GM12874 (cell line): ENCODE measurements around the gene SPON2.

Experiments
- CTCF ChIP-seq: IDR thresholded peaks from 2 replicates; pipeline ENCODE4 v1.5.1; 2011; ENCODE audit warnings: low read depth, mild to moderate bottlenecking, control low read depth, low read length, moderate library complexity; ENCODE audit not compliant: insufficient read depth

Gene SPON2

GRCh38 chr4:1155314-1155713 lies 17.1 kb downstream of the SPON2 start:
- TF ChIP-seq CTCF: no peak

DNA sequence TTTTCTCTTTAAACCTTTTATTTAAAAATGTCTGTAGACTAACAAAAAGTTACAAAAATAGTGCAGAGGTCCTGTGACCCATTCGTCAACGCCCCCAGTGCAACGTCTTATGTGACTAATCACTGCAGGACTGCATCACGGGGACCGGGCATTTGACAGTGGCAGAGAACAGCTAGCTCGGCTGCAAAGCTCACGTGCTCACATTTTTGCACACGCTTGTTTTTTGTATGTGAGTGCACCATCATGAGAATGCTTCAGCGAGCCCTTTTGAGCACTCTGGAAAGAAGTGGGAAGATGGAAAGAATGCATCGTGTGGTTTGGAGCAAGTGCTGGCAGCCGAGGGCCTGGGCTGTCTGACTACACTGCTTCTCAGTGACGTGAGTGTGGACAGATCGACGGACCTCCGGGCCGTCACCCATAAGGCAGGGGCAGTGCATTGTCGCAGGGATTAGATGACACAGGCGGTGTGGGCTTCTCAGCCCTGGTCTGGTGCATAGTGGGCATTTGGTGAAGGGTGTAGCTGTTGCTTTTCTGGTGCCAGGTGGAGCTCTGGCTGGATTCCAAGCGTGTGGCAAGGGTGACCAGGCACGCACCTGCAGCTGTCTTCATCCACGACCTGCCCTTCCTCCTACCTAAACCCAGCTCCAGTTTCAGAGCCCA lies 17.7 kb downstream of the SPON2 start:
- no peak for TF ChIP-seq CTCF

- no peak for TF ChIP-seq CTCF
Measured at GRCh38 chr4:1154126-1154522, 18.3 kb downstream of the SPON2 start.

GRCh38 chr4:1153567-1154090 lies 18.8 kb downstream of the SPON2 start:
- TF ChIP-seq CTCF: no peak

DNA sequence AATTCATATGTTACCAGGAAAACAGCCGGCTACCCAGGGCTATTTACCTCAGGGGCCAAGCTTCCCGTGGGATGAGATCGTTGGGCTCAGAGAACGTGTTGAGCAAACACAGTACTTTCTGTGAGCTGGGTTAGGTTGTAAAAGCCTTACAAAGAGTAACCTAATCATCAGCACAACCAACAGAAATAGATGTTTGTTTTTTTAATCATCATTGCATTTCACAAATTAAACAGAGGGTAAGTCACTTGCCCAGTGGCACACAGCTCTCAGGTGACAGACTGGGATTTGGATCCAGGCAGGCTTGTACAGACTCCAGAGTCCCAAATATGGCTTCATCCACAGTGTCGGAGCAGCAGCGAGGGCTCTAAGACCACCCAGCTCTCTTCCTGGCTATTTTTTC lies 20.1 kb downstream of the SPON2 start:
- no peak for TF ChIP-seq CTCF

- no peak for TF ChIP-seq CTCF
Measured at GRCh38 chr4:1151541-1151940, 20.8 kb downstream of the SPON2 start.

GRCh38 chr4:1150875-1151274 lies 21.5 kb downstream of the SPON2 start:
- TF ChIP-seq CTCF: no peak

DNA sequence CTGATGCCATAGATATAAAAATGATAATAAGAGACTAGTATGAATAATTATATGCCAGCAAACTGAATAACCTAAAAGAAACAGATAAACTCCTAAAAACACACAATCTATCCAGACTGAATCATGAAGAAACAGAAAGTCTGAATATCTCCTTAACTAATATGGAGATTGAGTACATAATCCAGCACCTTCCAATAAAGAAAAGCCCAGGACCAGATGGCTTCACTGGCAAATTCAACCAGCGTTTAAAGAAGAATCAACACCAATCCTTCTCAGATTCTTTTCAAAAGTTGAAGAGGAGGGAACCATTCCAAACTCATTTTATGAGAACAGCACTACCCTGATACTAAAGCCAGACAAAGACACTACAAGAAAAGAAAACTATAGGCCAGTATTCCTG lies 32.5 kb downstream of the SPON2 start:
- no peak for TF ChIP-seq CTCF
